ENCODE measurements around the gene ADAMTS2.

The ADAMTS2 gene

GRCh38 chr5:179171251-179171815, 173.9 kb downstream of the ADAMTS2 start:
- Histone ChIP-seq H3K36me3 (ENCODE audit: insufficient read depth, low read length) (no peaks in the 10 kb centered on the region), H3K27ac (ENCODE audit: low read length) (no peak overlapping the region), H3K9me3 (ENCODE audit: insufficient read depth, low read length, severe bottlenecking) (no peaks in the 10 kb centered on the region), H3K4me3 (ENCODE audit: low read depth in 1 of 2, low read length in 2 of 2) (no peak overlapping the region), H3K27me3 (ENCODE audit: insufficient read depth, low read length, poor library complexity) (no peaks in the 10 kb centered on the region), H3K4me2 (ENCODE audit: insufficient read depth, low read length) (no peak overlapping the region), H2AFZ (ENCODE audit: low read depth, low read length) (no peak overlapping the region), H3K4me1 (ENCODE audit: insufficient read depth, low read length) (no peaks in the 10 kb centered on the region), H3K79me2 (ENCODE audit: insufficient read depth, low read length) (no peaks in the 10 kb centered on the region), H4K20me1 (ENCODE audit: insufficient read depth, low read length) (no peaks in the 10 kb centered on the region), H3K9ac (ENCODE audit: low read depth, low read length) (no peak overlapping the region)
- ATAC-seq (ENCODE audit: insufficient read depth, low read depth) (no peak), DNase-seq (no peak)
- TF ChIP-seq EZH2 (IDR thresholded peaks at IDR 0.05; ENCODE audit: borderline replicate concordance, low read depth, low read length, severe bottlenecking), result no peak
- no peak for TF ChIP-seq CTCF (IDR thresholded peaks at IDR 0.05; ENCODE audit: borderline replicate concordance, extremely low read depth, low read length, poor library complexity, severe bottlenecking)

DNA sequence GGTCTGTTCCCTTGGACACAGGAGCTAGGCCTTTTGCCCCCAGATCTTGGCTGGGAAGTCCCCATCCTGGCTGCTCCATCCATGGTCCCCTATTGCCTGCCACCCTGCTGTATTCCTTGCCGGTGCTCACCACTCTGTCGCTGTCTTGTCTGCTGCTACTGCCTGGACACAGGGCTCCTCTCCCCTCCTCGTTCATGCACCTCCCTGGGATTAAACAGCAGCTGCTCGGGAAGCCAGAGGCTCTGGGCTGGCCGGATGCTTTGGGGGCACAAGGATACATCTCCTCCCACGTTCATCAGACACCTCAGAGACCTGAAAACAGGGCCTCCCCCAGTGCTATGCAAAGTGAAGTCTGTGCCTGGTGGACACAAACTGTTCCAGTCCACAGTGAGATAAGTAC, 174.7 kb downstream of the ADAMTS2 start:
- Histone ChIP-seq H2AFZ (ENCODE audit: low read depth, low read length) (no peak overlapping the region), H3K9me3 (ENCODE audit: insufficient read depth, low read length, severe bottlenecking) (no peaks in the 10 kb centered on the region), H4K20me1 (ENCODE audit: insufficient read depth, low read length) (no peaks in the 10 kb centered on the region), H3K27ac (ENCODE audit: low read length) (no peak overlapping the region), H3K4me3 (ENCODE audit: low read depth in 1 of 2, low read length in 2 of 2) (no peak overlapping the region), H3K36me3 (ENCODE audit: insufficient read depth, low read length) (no peaks in the 10 kb centered on the region), H3K27me3 (ENCODE audit: insufficient read depth, low read length, poor library complexity) (no peaks in the 10 kb centered on the region), H3K4me1 (ENCODE audit: insufficient read depth, low read length) (no peaks in the 10 kb centered on the region), H3K79me2 (ENCODE audit: insufficient read depth, low read length) (no peaks in the 10 kb centered on the region), H3K9ac (ENCODE audit: low read depth, low read length) (no peak overlapping the region), H3K4me2 (ENCODE audit: insufficient read depth, low read length) (no peak overlapping the region)
- ATAC-seq (ENCODE audit: insufficient read depth, low read depth), result no peak
- TF ChIP-seq CTCF (IDR thresholded peaks at IDR 0.05; ENCODE audit: borderline replicate concordance, extremely low read depth, low read length, poor library complexity, severe bottlenecking) (no peak), EZH2 (IDR thresholded peaks at IDR 0.05; ENCODE audit: borderline replicate concordance, low read depth, low read length, severe bottlenecking) (no peak)
- no peak for DNase-seq

GRCh38 chr5:179169836-179170235, 175.4 kb downstream of the ADAMTS2 start:
- Histone ChIP-seq H2AFZ (ENCODE audit: low read depth, low read length) (no peak overlapping the region), H3K4me3 (ENCODE audit: low read depth in 1 of 2, low read length in 2 of 2) (no peak overlapping the region), H3K4me1 (ENCODE audit: insufficient read depth, low read length) (no peaks in the 10 kb centered on the region), H3K79me2 (ENCODE audit: insufficient read depth, low read length) (no peaks in the 10 kb centered on the region), H3K27me3 (ENCODE audit: insufficient read depth, low read length, poor library complexity) (no peaks in the 10 kb centered on the region), H3K9ac (ENCODE audit: low read depth, low read length) (no peak overlapping the region), H4K20me1 (ENCODE audit: insufficient read depth, low read length) (no peaks in the 10 kb centered on the region), H3K36me3 (ENCODE audit: insufficient read depth, low read length) (no peaks in the 10 kb centered on the region), H3K9me3 (ENCODE audit: insufficient read depth, low read length, severe bottlenecking) (no peaks in the 10 kb centered on the region), H3K4me2 (ENCODE audit: insufficient read depth, low read length) (no peak overlapping the region), H3K27ac (ENCODE audit: low read length) (no peak overlapping the region)
- ATAC-seq (ENCODE audit: insufficient read depth, low read depth) (no peak), DNase-seq (no peak)
- TF ChIP-seq CTCF (IDR thresholded peaks at IDR 0.05; ENCODE audit: borderline replicate concordance, extremely low read depth, low read length, poor library complexity, severe bottlenecking) (no peak), EZH2 (IDR thresholded peaks at IDR 0.05; ENCODE audit: borderline replicate concordance, low read depth, low read length, severe bottlenecking) (no peak)

DNA sequence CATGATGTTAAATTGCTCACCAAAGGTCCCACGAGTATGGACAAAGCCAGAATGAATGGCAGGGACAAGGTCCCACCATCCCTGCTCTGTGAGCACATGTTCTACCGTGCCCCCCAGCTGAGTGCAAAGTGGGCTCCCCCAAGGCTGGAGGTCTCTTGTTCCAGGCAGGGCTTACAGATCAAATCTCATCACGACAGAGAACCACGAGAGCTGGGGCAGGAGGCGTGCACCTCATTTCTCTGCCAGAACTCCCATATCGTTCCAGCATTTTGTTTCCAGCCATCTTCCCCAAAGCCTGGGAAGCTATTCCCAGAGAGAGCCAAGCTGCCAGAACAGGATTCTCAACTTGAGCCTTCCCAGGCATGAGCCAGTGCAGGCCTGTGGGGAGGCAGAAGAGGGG, 176.6 kb downstream of the ADAMTS2 start:
- Histone ChIP-seq H3K36me3 (ENCODE audit: insufficient read depth, low read length) (no peaks in the 10 kb centered on the region), H3K9me3 (ENCODE audit: insufficient read depth, low read length, severe bottlenecking) (no peaks in the 10 kb centered on the region), H3K4me2 (ENCODE audit: insufficient read depth, low read length) (no peak overlapping the region), H4K20me1 (ENCODE audit: insufficient read depth, low read length) (no peaks in the 10 kb centered on the region), H3K4me1 (ENCODE audit: insufficient read depth, low read length) (no peaks in the 10 kb centered on the region), H3K27ac (ENCODE audit: low read length) (no peak overlapping the region), H3K4me3 (ENCODE audit: low read depth in 1 of 2, low read length in 2 of 2) (no peak overlapping the region), H2AFZ (ENCODE audit: low read depth, low read length) (no peak overlapping the region), H3K9ac (ENCODE audit: low read depth, low read length) (no peak overlapping the region), H3K27me3 (ENCODE audit: insufficient read depth, low read length, poor library complexity) (no peaks in the 10 kb centered on the region), H3K79me2 (ENCODE audit: insufficient read depth, low read length) (no peaks in the 10 kb centered on the region)
- ATAC-seq (ENCODE audit: insufficient read depth, low read depth) (no peak), DNase-seq (no peak)
- TF ChIP-seq EZH2 (IDR thresholded peaks at IDR 0.05; ENCODE audit: borderline replicate concordance, low read depth, low read length, severe bottlenecking) (no peak), CTCF (IDR thresholded peaks at IDR 0.05; ENCODE audit: borderline replicate concordance, extremely low read depth, low read length, poor library complexity, severe bottlenecking) (no peak)

All from DND-41 (cell line).